HG03460 (cell line): ENCODE measurements around the gene IQCK.

Experiments
- ATAC-seq: cut with Tn5 transposase; IDR thresholded peaks from one replicate; pipeline ENCODE4 v1.9.1; 2021; ENCODE audit not compliant: unreplicated experiment

Gene IQCK

DNA sequence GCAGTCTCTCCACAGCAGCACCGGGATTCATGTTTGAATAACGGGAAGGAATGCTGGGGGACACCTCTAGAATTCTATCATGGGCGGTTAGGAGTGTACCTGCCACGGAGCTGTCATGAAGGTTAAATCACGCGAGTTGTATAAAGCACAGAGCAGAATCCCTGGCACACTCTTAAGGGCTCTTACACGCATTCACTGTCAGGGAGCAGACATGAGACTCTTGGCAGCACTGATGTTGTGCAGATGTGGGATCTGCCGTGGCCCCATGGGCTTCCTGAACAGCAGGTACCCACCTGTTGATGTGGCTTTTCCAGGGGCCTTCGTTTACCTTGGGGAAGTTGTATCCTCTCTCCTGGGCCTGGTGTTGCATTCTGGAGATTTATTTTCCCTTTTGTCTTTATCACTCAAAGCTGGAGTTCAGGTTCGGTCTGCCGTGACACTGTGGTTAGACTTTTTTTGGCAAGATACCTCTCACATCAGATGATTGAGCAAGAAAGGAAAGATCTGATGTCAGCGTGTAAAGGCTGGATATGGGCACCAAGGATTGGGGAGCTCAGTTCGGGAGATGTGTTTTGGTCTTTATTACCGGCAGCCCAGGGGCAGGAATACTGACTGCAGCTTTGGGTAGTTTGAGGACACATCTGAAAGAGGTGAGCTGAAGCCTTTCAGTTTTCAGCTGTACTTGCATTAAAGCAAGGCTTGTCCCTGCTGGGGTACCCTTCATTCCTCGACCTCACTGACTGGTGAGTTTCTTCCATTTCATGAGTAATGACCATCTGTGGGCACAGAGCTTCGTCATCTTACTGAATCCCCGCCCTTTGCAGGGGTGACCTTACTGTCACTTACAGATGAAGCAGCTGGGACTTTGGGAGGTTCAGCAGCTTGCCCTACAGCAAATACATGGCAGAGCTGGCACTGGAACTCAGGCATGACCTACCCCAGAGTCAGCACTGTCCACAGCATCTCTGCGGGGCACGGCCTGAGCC is 19.3 kb upstream of the IQCK start:
- no peak for ATAC-seq

- ATAC-seq: no peak
Observed at GRCh38 chr16:19699472-19699871, 18.6 kb upstream of the IQCK start.

DNA sequence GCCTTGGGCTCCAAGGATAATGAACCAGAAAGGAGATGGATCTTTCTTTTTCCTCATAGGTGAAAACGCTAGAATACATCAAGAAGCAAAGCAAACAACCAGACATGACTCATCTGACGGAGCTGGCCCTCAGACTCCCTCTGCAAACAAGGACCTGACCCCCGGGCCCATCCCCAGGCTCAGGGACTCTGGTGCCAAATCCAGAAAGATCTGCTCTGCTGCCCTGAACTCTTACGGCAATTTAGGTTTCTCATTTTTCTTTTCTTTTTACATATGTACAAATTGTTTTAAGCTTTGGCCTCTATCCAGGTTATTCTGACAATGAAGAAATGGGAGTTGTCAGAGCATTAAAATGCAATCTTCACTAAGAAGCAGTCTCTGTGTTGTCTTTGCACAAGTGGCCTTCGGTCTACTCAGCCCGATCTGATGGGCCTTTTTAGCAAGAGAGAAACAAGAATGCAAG is 17.7 kb upstream of the IQCK start:
- no peak for ATAC-seq

GRCh38 chr16:19701091-19701490 is 17.0 kb upstream of the IQCK start:
- ATAC-seq: no peak

GRCh38 chr16:19703172-19703889 is 14.7 kb upstream of the IQCK start:
- ATAC-seq: no peak

DNA sequence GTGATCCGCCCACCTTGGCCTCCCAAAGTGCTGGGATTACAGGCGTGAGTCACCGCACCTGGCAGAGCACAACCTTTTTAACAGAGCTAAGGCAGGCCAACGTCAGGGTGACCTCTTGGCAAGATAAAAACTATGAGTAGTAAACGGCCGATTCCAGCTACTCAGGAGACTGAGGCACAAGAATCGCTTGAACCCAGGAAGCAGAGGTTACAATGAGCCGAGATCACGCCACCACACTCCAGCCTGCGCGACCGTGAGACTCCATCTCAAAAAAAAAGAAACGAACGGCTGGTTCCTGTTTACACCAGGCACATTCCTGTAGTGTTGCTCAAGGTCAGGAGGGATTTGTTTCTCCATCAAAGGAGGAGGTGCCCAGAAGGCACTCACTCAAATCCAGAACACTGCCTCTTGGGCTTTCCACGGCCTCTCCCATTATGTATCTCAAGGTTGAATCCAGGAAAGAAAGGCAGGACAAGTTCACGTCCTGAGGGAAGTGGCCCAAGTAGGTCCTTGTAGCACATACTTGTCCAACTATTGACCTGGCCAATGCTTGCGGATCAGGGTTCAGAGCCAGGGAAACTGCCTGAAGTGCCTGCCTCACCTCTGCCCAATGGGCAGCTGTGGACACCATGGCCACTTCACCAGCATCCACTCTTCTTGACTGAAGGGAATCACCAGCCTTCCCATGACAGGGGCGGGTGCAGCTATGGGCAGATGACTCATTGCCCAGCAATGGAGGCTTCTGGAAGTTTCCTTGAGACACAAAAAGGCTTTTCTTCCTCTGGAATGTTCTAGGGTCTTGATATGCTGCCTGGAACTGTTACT is 13.5 kb upstream of the IQCK start:
- no peak for ATAC-seq

DNA sequence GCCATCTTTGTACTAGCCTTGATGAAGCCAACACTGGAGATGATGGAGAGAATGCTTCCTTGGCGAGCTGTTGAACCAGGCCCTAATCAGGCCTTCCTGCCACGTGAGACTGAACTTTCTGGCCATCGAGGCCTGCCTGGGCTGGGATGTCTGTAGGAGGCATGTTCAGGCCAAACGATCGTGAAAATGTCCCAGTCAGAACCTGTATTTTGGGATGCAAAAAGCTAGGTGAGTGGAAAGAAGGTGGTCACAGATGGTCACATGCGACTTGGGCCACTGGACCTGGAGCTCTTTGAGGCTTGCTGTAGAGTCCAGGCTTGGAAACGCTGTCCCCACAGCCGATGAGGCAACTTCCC is 12.9 kb upstream of the IQCK start:
- ATAC-seq: no peak

- no peak for ATAC-seq
Observed at GRCh38 chr16:19705843-19706242, 12.2 kb upstream of the IQCK start.

- no peak for ATAC-seq
Observed at GRCh38 chr16:19706846-19707245, 11.2 kb upstream of the IQCK start.

- ATAC-seq: no peak
Observed at GRCh38 chr16:19707569-19708295, 10.3 kb upstream of the IQCK start.

- no peak for ATAC-seq
Observed at GRCh38 chr16:19708296-19709205, 9.5 kb upstream of the IQCK start.

GRCh38 chr16:19709381-19710136 is 8.5 kb upstream of the IQCK start:
- ATAC-seq: no peak

- no peak for ATAC-seq
Observed at GRCh38 chr16:19710191-19710908, 7.7 kb upstream of the IQCK start.

- ATAC-seq: no peak
Observed at GRCh38 chr16:19710991-19711545, 7.0 kb upstream of the IQCK start.

DNA sequence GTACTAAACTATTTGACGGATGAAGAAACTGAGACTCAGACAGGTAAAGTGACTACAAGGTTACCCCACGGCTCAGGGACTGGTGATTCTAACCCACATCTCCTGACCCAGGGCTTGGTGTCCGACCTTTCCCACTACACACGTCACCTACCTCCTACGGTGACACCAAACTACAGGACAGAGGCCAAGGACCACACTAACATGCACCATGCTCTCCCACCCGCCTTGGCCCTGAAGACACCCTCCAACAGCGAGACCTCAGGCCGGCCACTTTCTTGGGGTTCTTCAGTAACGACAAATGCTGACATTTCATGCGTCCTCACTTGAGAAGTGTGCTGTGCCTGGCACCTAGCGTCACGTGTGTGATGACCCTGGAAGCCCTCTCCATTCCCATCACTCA is 6.4 kb upstream of the IQCK start:
- ATAC-seq: no peak

DNA sequence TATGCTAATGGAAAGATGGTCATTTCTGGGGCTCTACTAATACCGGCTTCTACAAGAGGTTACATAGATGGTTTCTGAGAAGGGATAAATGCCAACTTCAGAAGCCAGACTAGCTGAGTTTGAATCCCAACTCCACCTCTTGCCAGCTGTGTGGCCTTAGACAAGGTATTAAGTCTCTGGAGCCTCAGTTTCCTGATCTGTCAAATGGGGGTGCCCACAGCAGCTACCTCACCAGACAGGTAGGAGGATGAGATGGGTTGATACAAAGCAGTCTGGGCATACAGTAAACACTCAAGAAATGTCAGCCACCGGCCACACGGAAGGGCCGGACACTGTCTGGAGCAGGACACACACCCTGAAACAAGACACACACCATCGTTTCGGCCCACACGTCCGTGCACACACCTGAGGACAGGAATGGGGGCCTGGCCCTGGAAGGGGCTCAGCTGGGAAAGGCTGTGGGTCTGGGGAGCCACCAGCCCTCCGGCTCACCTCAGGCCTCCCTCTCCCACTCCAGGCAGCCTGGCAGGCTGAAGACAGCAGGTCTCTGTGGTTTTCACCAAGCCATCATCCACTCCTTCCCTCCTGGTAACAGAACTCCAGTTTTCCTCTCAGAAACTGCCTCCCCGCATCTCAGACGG is 5.5 kb upstream of the IQCK start:
- no peak for ATAC-seq

- ATAC-seq: no peak
Observed at GRCh38 chr16:19713697-19714096, 4.4 kb upstream of the IQCK start.
